ENCODE measurements around the gene EIF3M.
A peak's percentile ranks its signal among the peaks of the same experiment; 100 is the strongest.

EIF3M gene

GRCh38 chr11:32583459-32584271 is at the start of gene EIF3M:
Gene EIF3M, plus strand, starts transcription at chr11:32583831. Its CDS starts 57 bp downstream, at chr11:32583888.
- peak; percentile 86 to 91 for DNase-seq (ENCODE audit: low read depth in 2 of 2, low spot score in 1 of 2)

- DNase-seq (ENCODE audit: low read depth in 2 of 2, low spot score in 1 of 2), result no peak
Observed at GRCh38 chr11:32538804-32539203, 44.8 kb upstream of the EIF3M start.

- DNase-seq (ENCODE audit: low read depth in 2 of 2, low spot score in 1 of 2), result no peak
Observed at GRCh38 chr11:32549611-32550187, 33.9 kb upstream of the EIF3M start.

GRCh38 chr11:32550207-32550606 is 33.4 kb upstream of the EIF3M start:
- DNase-seq (ENCODE audit: low read depth in 2 of 2, low spot score in 1 of 2), result no peak

GRCh38 chr11:32555091-32555490 is 28.5 kb upstream of the EIF3M start:
- DNase-seq (ENCODE audit: low read depth in 2 of 2, low spot score in 1 of 2), result no peak

GRCh38 chr11:32555895-32556294 is 27.7 kb upstream of the EIF3M start:
- DNase-seq (ENCODE audit: low read depth in 2 of 2, low spot score in 1 of 2), result no peak

GRCh38 chr11:32561835-32562234 is 21.8 kb upstream of the EIF3M start:
- no peak for DNase-seq (ENCODE audit: low read depth in 2 of 2, low spot score in 1 of 2)

GRCh38 chr11:32562839-32563599 is 20.6 kb upstream of the EIF3M start:
- DNase-seq (ENCODE audit: low read depth in 2 of 2, low spot score in 1 of 2), result no peak

- no peak for DNase-seq (ENCODE audit: low read depth in 2 of 2, low spot score in 1 of 2)
Observed at GRCh38 chr11:32563600-32563959, 20.1 kb upstream of the EIF3M start.

- DNase-seq (ENCODE audit: low read depth in 2 of 2, low spot score in 1 of 2), result no peak
Observed at GRCh38 chr11:32566517-32566916, 17.1 kb upstream of the EIF3M start.

GRCh38 chr11:32567154-32567553 is 16.5 kb upstream of the EIF3M start:
- DNase-seq (ENCODE audit: low read depth in 2 of 2, low spot score in 1 of 2), result no peak

- DNase-seq (ENCODE audit: low read depth in 2 of 2, low spot score in 1 of 2), result no peak
Observed at GRCh38 chr11:32569313-32569881, 14.2 kb upstream of the EIF3M start.

- DNase-seq (ENCODE audit: low read depth in 2 of 2, low spot score in 1 of 2), result no peak
Observed at GRCh38 chr11:32571039-32571438, 12.6 kb upstream of the EIF3M start.

- DNase-seq (ENCODE audit: low read depth in 2 of 2, low spot score in 1 of 2), result no peak
Observed at GRCh38 chr11:32573228-32573627, 10.4 kb upstream of the EIF3M start.

- DNase-seq (ENCODE audit: low read depth in 2 of 2, low spot score in 1 of 2), result no peak
Observed at GRCh38 chr11:32574421-32574820, 9.2 kb upstream of the EIF3M start.

GRCh38 chr11:32575070-32575469 is 8.6 kb upstream of the EIF3M start:
- no peak for DNase-seq (ENCODE audit: low read depth in 2 of 2, low spot score in 1 of 2)

GRCh38 chr11:32576456-32576855 is 7.2 kb upstream of the EIF3M start:
- no peak for DNase-seq (ENCODE audit: low read depth in 2 of 2, low spot score in 1 of 2)

- DNase-seq (ENCODE audit: low read depth in 2 of 2, low spot score in 1 of 2), result no peak
Observed at GRCh38 chr11:32580967-32581366, 2.7 kb upstream of the EIF3M start.

- no peak for DNase-seq (ENCODE audit: low read depth in 2 of 2, low spot score in 1 of 2)
Observed at GRCh38 chr11:32581556-32581955, 2.1 kb upstream of the EIF3M start.

GRCh38 chr11:32584921-32585320 is 1.3 kb downstream of the EIF3M start:
- no peak for DNase-seq (ENCODE audit: low read depth in 2 of 2, low spot score in 1 of 2)

- no peak for DNase-seq (ENCODE audit: low read depth in 2 of 2, low spot score in 1 of 2)
Observed at GRCh38 chr11:32586576-32587190, 3.1 kb downstream of the EIF3M start.

All from stimulated activated CD8-positive, alpha-beta memory T cell treated with anti-CD3 and anti-CD28 coated beads, Interleukin-4, amount 100 ng/mL, for 1 hour (primary cell).